GM23248 (cell line): ENCODE results near the gene PHYKPL. TPM values are rescaled to one million over a fixed set of nuclear protein-coding genes. Genes with fewer than 3 reads are reported as not detected.

ENCODE experiments used
- DNase-seq: peaks from one replicate; pipeline ENCODE4 v3.0.0-alpha.2; 2015
- H2AFZ ChIP-seq: fragments of 200-600 bp; sonication (generic); 2 replicates; pipeline ENCODE4 v1.6.1; 2016; ENCODE audit warnings: antibody characterized with exemption
- H3F3A ChIP-seq: fragments of 200-600 bp; sonication (generic); 2 replicates; pipeline ENCODE4 v1.6.1; 2016; ENCODE audit warnings: mild to moderate bottlenecking, antibody characterized with exemption, mixed run types; ENCODE audit not compliant: insufficient read depth
- H3K27ac ChIP-seq: fragments of 200-600 bp; sonication (generic); 2 replicates; pipeline ENCODE4 v1.5.1; 2016; ENCODE audit warnings: mild to moderate bottlenecking
- H3K27me3 ChIP-seq: fragments of 200-600 bp; sonication (generic); replicated peaks from 2 replicates; pipeline ENCODE4 v1.6.1; 2016; ENCODE audit warnings: mild to moderate bottlenecking; ENCODE audit not compliant: insufficient read depth
- H3K36me3 ChIP-seq: fragments of 200-600 bp; sonication (generic); 2 replicates; pipeline ENCODE4 v1.6.1; 2016; ENCODE audit warnings: low read depth, mild to moderate bottlenecking
- H3K4me1 ChIP-seq: fragments of 200-600 bp; sonication (generic); 2 replicates; pipeline ENCODE4 v1.6.1; 2016; ENCODE audit warnings: mild to moderate bottlenecking; ENCODE audit not compliant: insufficient read depth
- H3K4me2 ChIP-seq: fragments of 200-600 bp; sonication (generic); one replicate; pipeline ENCODE4 v1.6.1; 2016; ENCODE audit warnings: mild to moderate bottlenecking; ENCODE audit not compliant: unreplicated experiment
- H3K4me3 ChIP-seq: fragments of 200-600 bp; sonication (generic); 2 replicates; pipeline ENCODE4 v1.5.1; 2016; ENCODE audit warnings: mild to moderate bottlenecking
- H3K79me2 ChIP-seq: fragments of 200-600 bp; sonication (generic); 2 replicates; pipeline ENCODE4 v1.6.1; 2016; ENCODE audit warnings: mild to moderate bottlenecking; ENCODE audit not compliant: insufficient read depth
- H3K9ac ChIP-seq: fragments of 200-600 bp; sonication (generic); 2 replicates; pipeline ENCODE4 v1.6.1; 2016; ENCODE audit warnings: mild to moderate bottlenecking
- H3K9me2 ChIP-seq: fragments of 200-600 bp; sonication (generic); 2 replicates; pipeline ENCODE4 v1.6.1; 2016; ENCODE audit warnings: mixed run types, mild to moderate bottlenecking, moderate library complexity; ENCODE audit not compliant: insufficient read depth
- H3K9me3 ChIP-seq: fragments of 200-600 bp; sonication (generic); one replicate; pipeline ENCODE4 v1.6.1; 2017; ENCODE audit warnings: low read depth
- H4K20me1 ChIP-seq: fragments of 200-600 bp; sonication (generic); 2 replicates; pipeline ENCODE4 v1.6.0; 2016; ENCODE audit not compliant: insufficient read depth
- EZH2 ChIP-seq: fragments of 200-600 bp; sonication (generic); IDR thresholded peaks from 2 replicates; pipeline ENCODE4 v1.6.1; 2018; ENCODE audit warnings: antibody characterized with exemption, mild to moderate bottlenecking; ENCODE audit not compliant: insufficient read depth, poor library complexity, severe bottlenecking
- EZH2phosphoT487 ChIP-seq: fragments of 200-600 bp; sonication (generic); IDR thresholded peaks from 2 replicates; pipeline ENCODE4 v1.6.1; 2018; ENCODE audit warnings: antibody characterized with exemption, moderate library complexity, mild to moderate bottlenecking, low read depth; ENCODE audit not compliant: insufficient read depth
- WGBS, 2 experiments: methylation state at CpG; one replicate each; pipeline ENCODE4 v1.1.6; 2015 to 2017; ENCODE audit warnings: low lambda C conversion rate in 2 of 2, low coverage in 1 of 2; ENCODE audit errors: missing lambda C conversion rate in 2 of 2; 5-methylcytosine and 5-hydroxymethylcytosine counted together
- in situ Hi-C: fragments of 300-500 bp; cut with MboI; formaldehyde crosslinking; loops from 2 replicates; pipeline ENCODE4 v1.15.0; 2020
- polyA plus RNA-seq: library from polyadenylated mRNA; unstranded; fragments of >200 nt; fragmentation: Nextera tagmentation; extraction: Ambion mirVana; gene quantifications from 2 replicates; pipeline ENCODE4 v1.2.1, GENCODE V29; 2016
- total RNA-seq: library from RNA; depleted of rRNA; stranded (reverse); fragments of >200 nt; shearing (Covaris generic); gene quantifications from 2 replicates; pipeline ENCODE4 v1.2.3, GENCODE V29; 2014

PHYKPL gene
- total and polyA plus RNA-seq, 2 experiments from 2014 or later = 22.9 to 28.9 TPM

GRCh38 chr5:178215280-178216002, 17.2 kb downstream of the PHYKPL start:
- Histone ChIP-seq H4K20me1 (no peaks in the 10 kb centered on the region), H3K36me3 (peaks cover 28% of the 10 kb centered on the region; the same call in 1 of the 2 replicates), H3K4me3 (no peak overlapping the region), H3K9me2 (no peaks in the 10 kb centered on the region), H3K79me2 (peaks cover 24% of the 10 kb centered on the region; the same call in 1 of the 2 replicates), H3K27me3 (no peaks in the 10 kb centered on the region), H2AFZ (no peak overlapping the region), H3K9me3 (no peaks in the 10 kb centered on the region), H3K9ac (no peak overlapping the region), H3F3A (peaks cover 37% of the 10 kb centered on the region), H3K27ac (no peak overlapping the region), H3K4me1 (no peaks in the 10 kb centered on the region), H3K4me2 (no peak overlapping the region)
- in situ Hi-C loops = no loop called here
- no peak for DNase-seq
- TF ChIP-seq EZH2 (no peak), EZH2phosphoT487 (no peak)
- WGBS, 2 experiments = 80% methylated on average over 13 of the region's 13 CpGs

GRCh38 chr5:178214160-178214803, 18.3 kb downstream of the PHYKPL start:
- Histone ChIP-seq H3K4me1 (no peaks in the 10 kb centered on the region), H3K27me3 (no peaks in the 10 kb centered on the region), H3K4me2 (no peak overlapping the region), H2AFZ (no peak overlapping the region), H3K4me3 (no peak overlapping the region), H3K79me2 (peaks cover 35% of the 10 kb centered on the region), H3K9me3 (no peaks in the 10 kb centered on the region), H3K9me2 (no peaks in the 10 kb centered on the region), H3K36me3 (peaks cover 36% of the 10 kb centered on the region; the same call in 1 of the 2 replicates), H3K27ac (no peak overlapping the region), H3F3A (peaks cover 45% of the 10 kb centered on the region), H4K20me1 (no peaks in the 10 kb centered on the region), H3K9ac (no peak overlapping the region)
- DNase-seq = no peak
- 87 to 88% methylated on average over 6 of the region's 6 CpGs for WGBS, 2 experiments
- in situ Hi-C loops = no loop called here
- TF ChIP-seq EZH2phosphoT487 (no peak), EZH2 (no peak)

- Histone ChIP-seq H3K27me3 (no peaks in the 10 kb centered on the region), H4K20me1 (no peaks in the 10 kb centered on the region), H3K79me2 (peaks cover 38% of the 10 kb centered on the region), H3K9me2 (no peaks in the 10 kb centered on the region), H3K4me3 (no peak overlapping the region), H2AFZ (no peak overlapping the region), H3K27ac (no peak overlapping the region), H3K9ac (no peak overlapping the region), H3K36me3 (peaks cover 41% of the 10 kb centered on the region; the same call in 1 of the 2 replicates), H3F3A (peaks cover 44% of the 10 kb centered on the region), H3K9me3 (no peaks in the 10 kb centered on the region), H3K4me2 (no peak overlapping the region), H3K4me1 (no peaks in the 10 kb centered on the region)
- TF ChIP-seq EZH2phosphoT487 (no peak), EZH2 (no peak)
- 80 to 85% methylated on average over 8 of the region's 8 CpGs for WGBS, 2 experiments
- in situ Hi-C loops = no loop called here
- DNase-seq = no peak
Observed at GRCh38 chr5:178213748-178214151, 18.9 kb downstream of the PHYKPL start.

GRCh38 chr5:178213003-178213461, 19.6 kb downstream of the PHYKPL start:
- no peak overlapping the region for H3K27ac ChIP-seq
- no peaks in the 10 kb centered on the region for H3K9me3 ChIP-seq
- H2AFZ ChIP-seq = no peak overlapping the region
- H3K4me1 ChIP-seq = no peaks in the 10 kb centered on the region
- peaks cover under 1% of the 10 kb centered on the region; the same call in 1 of the 2 replicates for H4K20me1 ChIP-seq
- DNase-seq = no peak
- in situ Hi-C loops = no loop called here
- H3F3A ChIP-seq = peaks cover 45% of the 10 kb centered on the region
- H3K4me2 ChIP-seq = no peak overlapping the region
- H3K9ac ChIP-seq = no peak overlapping the region
- TF ChIP-seq EZH2 (no peak), EZH2phosphoT487 (no peak)
- H3K79me2 ChIP-seq = peaks cover 40% of the 10 kb centered on the region
- no peaks in the 10 kb centered on the region for H3K9me2 ChIP-seq
- no peak overlapping the region for H3K4me3 ChIP-seq
- H3K36me3 ChIP-seq = peaks cover 48% of the 10 kb centered on the region; the same call in 1 of the 2 replicates
- WGBS, 2 experiments = 70 to 77% methylated on average over 4 of the region's 4 CpGs
- no peaks in the 10 kb centered on the region for H3K27me3 ChIP-seq
